ENCODE measurements around the gene PCBP2. TPM values are rescaled to one million over a fixed set of nuclear protein-coding genes. Genes with fewer than 3 reads are reported as not detected.
A peak's percentile ranks its signal among the peaks of the same experiment; 100 is the strongest.

The PCBP2 gene
- total and polyA plus RNA-seq, 2 donors (not counting 3 experiments of a cell fraction or from before 2014, with no cell fraction given): 526 to 995 TPM

GRCh38 chr12:53523131-53523530, 71.2 kb downstream of the PCBP2 start:
- Histone ChIP-seq H3K27me3 (ENCODE audit: control insufficient read depth in 2 of 2, insufficient read depth in 2 of 2, low read length in 2 of 2) (no peaks in the 10 kb centered on the region), H3K9me1 (replicated peaks; ENCODE audit: control insufficient read depth, extremely low read depth, insufficient read depth, low read length) (no peaks in the 10 kb centered on the region), H3K4me1 (ENCODE audit: control insufficient read depth, extremely low read depth, insufficient read depth, low read length) (no peaks in the 10 kb centered on the region), H3K27ac (ENCODE audit: insufficient read depth, low read depth, low read length) (no peak overlapping the region), H2AFZ (ENCODE audit: low read depth, low read length) (no peak overlapping the region), H3K36me3 (ENCODE audit: control insufficient read depth in 2 of 2, extremely low read depth in 1 of 2, insufficient read depth in 2 of 2, low read length in 2 of 2) (peaks cover 15 to 24% of the 10 kb centered on the region in 2 experiments), H3K9me3 (replicated peaks; ENCODE audit: control insufficient read depth, insufficient read depth, low read length) (no peaks in the 10 kb centered on the region), H3K9ac (replicated peaks; ENCODE audit: extremely low read depth, insufficient read depth, low read length) (no peak overlapping the region), H4K20me1 (replicated peaks; ENCODE audit: control insufficient read depth, extremely low read depth, insufficient read depth, low read length) (no peaks in the 10 kb centered on the region), H3K4me2 (ENCODE audit: insufficient read depth, low read length) (no peak overlapping the region), H3K4me3 (replicated peaks in 1 of 3; ENCODE audit: insufficient read depth in 1 of 3, low read depth in 1 of 3, low read length in 3 of 3) (no peak overlapping the region), H3K79me2 (ENCODE audit: control insufficient read depth, insufficient read depth, low read length) (no peaks in the 10 kb centered on the region)
- no peak for DNase-seq (ENCODE audit: low read depth, low spot score)
- peak; percentile 40 for FAIRE-seq
- dilution Hi-C loops (cut with MboI; ENCODE audit: extremely low pct_ligation_motif_present, low sequenced_read_pairs) (no loop called here), intact Hi-C loops (cut with micrococcal nuclease) (no loop called here)
- BruUV-seq (replicated peaks): no TSS peak
- ChIA-PET CTCF (interaction anchor here (0.7 kb wide), 1 partner anchor 14 kb away, joined by 3 read pairs; no protein-coding TSS in a partner anchor), POLR2A (no interaction called here)
- no peak for TF ChIP-seq JUN (IDR thresholded peaks at IDR 0.05; ENCODE audit: borderline replicate concordance, insufficient read depth, insufficient read length, low read depth)
- no peak for TF ChIP-seq MAX (IDR thresholded peaks at IDR 0.05; ENCODE audit: insufficient read depth, insufficient read length)
- TF ChIP-seq GATA2 (IDR thresholded peaks at IDR 0.05; ENCODE audit: insufficient read depth, insufficient read length, low read depth, low read length): no peak
- TF ChIP-seq CTCF (IDR thresholded peaks at IDR 0.05; ENCODE audit: extremely low read depth in 1 of 2, insufficient read depth in 1 of 2, low read depth in 1 of 2, low read length in 2 of 2): no peak
- TF ChIP-seq FOS (IDR thresholded peaks at IDR 0.05; ENCODE audit: borderline replicate concordance, insufficient read depth, low read length): no peak
- no peak for TF ChIP-seq EZH2 (IDR thresholded peaks at IDR 0.05; ENCODE audit: borderline replicate concordance, low read depth, low read length, severe bottlenecking)
- no peak for TF ChIP-seq POLR2AphosphoS5 (IDR thresholded peaks at IDR 0.05; ENCODE audit: insufficient read depth, low read depth, low read length)
- TF ChIP-seq MYC (IDR thresholded peaks at IDR 0.05; ENCODE audit: low read depth, low read length): no peak
- TF ChIP-seq POLR2A (IDR thresholded peaks at IDR 0.05; ENCODE audit: low read depth, low read length): no peak

Data from endothelial cell of umbilical vein (primary cell).